Kidney (tissue), 14 donors: ENCODE data around the gene HDAC9. TPM values are rescaled to one million over a fixed set of nuclear protein-coding genes. Genes with fewer than 3 reads are reported as not detected.

Experiments used
- DNase-seq, 5 donors: peaks; one replicate each; pipeline ENCODE4 v3.0.0-alpha.2; 2013 to 2020
- FAIRE-seq: peaks from 2 replicates; lab custom pipeline; 2012; peaks lifted over from hg19 to GRCh38; lab: Jason Lieb, UNC
- H3K27ac ChIP-seq, 2 donors: one replicate each; pipeline ENCODE4 v1.7.0; 2013; ENCODE audit warnings: low read depth in 2 of 2, low read length in 2 of 2, inconsistent platforms in 1 of 2
- H3K27me3 ChIP-seq: one replicate; pipeline ENCODE4 v1.7.1; 2013; ENCODE audit warnings: low read length, inconsistent platforms; ENCODE audit not compliant: control insufficient read depth, insufficient read depth
- H3K36me3 ChIP-seq, 3 donors: one replicate each; pipeline versions ENCODE4 v1.7.0 to v1.7.1; 2013; ENCODE audit warnings: low read length in 3 of 3, control low read depth in 1 of 3, inconsistent platforms in 1 of 3; ENCODE audit not compliant: insufficient read depth in 3 of 3, control insufficient read depth in 2 of 3
- H3K4me1 ChIP-seq, 3 donors: one replicate each; pipeline versions ENCODE4 v1.7.0 to v1.7.1; 2013; ENCODE audit warnings: low read length in 3 of 3, inconsistent platforms in 1 of 3, low read depth in 1 of 3; ENCODE audit not compliant: control insufficient read depth in 2 of 3, insufficient read depth in 2 of 3
- H3K4me3 ChIP-seq, 3 donors: one replicate each; pipeline versions ENCODE4 v1.7.0 to v1.8.1; 2013; ENCODE audit warnings: low read length in 3 of 3, control low read depth in 1 of 3, inconsistent platforms in 1 of 3
- H3K9ac ChIP-seq, 3 donors: one replicate each; pipeline versions ENCODE4 v1.7.0 to v1.7.1; 2013; ENCODE audit warnings: low read length in 3 of 3, control low read depth in 1 of 3, inconsistent platforms in 1 of 3
- H3K9me3 ChIP-seq, 3 donors: one replicate each; pipeline versions ENCODE4 v1.7.0 to v1.7.1; 2013; ENCODE audit warnings: low read length in 3 of 3, control low read depth in 1 of 3, inconsistent platforms in 1 of 3; ENCODE audit not compliant: control insufficient read depth in 2 of 3, insufficient read depth in 1 of 3
- CTCF ChIP-seq: IDR thresholded peaks from 3 replicates; pipeline ENCODE4 v1.5.1; 2012; ENCODE audit warnings: mild to moderate bottlenecking, moderate library complexity, borderline replicate concordance; ENCODE audit not compliant: insufficient read depth; ENCODE audit errors: extremely low read depth
- intact Hi-C: fragments of 100-400 bp; cut with DNase I; formaldehyde crosslinking; loops from one replicate; pipeline ENCODE4 v1.11.1; 2022
- polyA plus RNA-seq: library from polyadenylated mRNA; stranded (reverse); fragments of 350-450 nt; fragmentation: Illumina TruSeq; extraction: RNeasy Lipid Tissue Mini Kit (QIAGEN cat#74804); gene quantifications from one replicate; pipeline ENCODE4 v1.2.3, GENCODE V29; 2014; ENCODE audit warnings: low read depth, low replicate concordance; ENCODE audit not compliant: insufficient read depth
- total RNA-seq: library from RNA; stranded (reverse); fragmentation: NEBNext Ultra II Directional; extraction: Animal tissue kit (Norgen Biotek cat#: 25700); gene quantifications from one replicate; pipeline ENCODE4 v1.2.1, GENCODE V29; 2021
- donor health status: control.
- donor health status: control.
- donor health status: control.
- donor health status: control.
- donor health status: control.
- donor health status: DM: yes; HTN: yes; CAD: no.
- donor health status: Normal renal cell carcinoma (clear cell type).

Gene HDAC9
- total and polyA plus RNA-seq, 2 donors from 2014 or later, result 2.1 to 22.1 TPM

GRCh38 chr7:18829858-18830285 lies 334.3 kb downstream of the HDAC9 start:
- H3K4me1 ChIP-seq, result peaks cover 0 to 9% (median 0%) of the 10 kb centered on the region in 3 donors
- FAIRE-seq, result no peak
- TF ChIP-seq CTCF, result no peak
- H3K27me3 ChIP-seq, result no peaks in the 10 kb centered on the region
- intact Hi-C loops, result no loop called here
- DNase-seq, result peak in 1 of 5 donors; percentile 59
- H3K27ac ChIP-seq, result no peak overlapping the region
- no peak overlapping the region for H3K9ac ChIP-seq
- H3K4me3 ChIP-seq, result no peak overlapping the region
- H3K9me3 ChIP-seq, result no peaks in the 10 kb centered on the region
- H3K36me3 ChIP-seq, result no peaks in the 10 kb centered on the region

GRCh38 chr7:18831419-18831818 lies 335.9 kb downstream of the HDAC9 start:
- FAIRE-seq, result no peak
- peak in 2 of 5 donors; percentile 3 to 28 for DNase-seq
- TF ChIP-seq CTCF, result no peak

GRCh38 chr7:18831943-18832342 lies 336.4 kb downstream of the HDAC9 start:
- TF ChIP-seq CTCF, result no peak
- no peak for DNase-seq
- H3K9me3 ChIP-seq, result no peaks in the 10 kb centered on the region
- peaks cover 0 to 9% (median 0%) of the 10 kb centered on the region in 3 donors for H3K4me1 ChIP-seq
- H3K4me3 ChIP-seq, result no peak overlapping the region
- H3K9ac ChIP-seq, result no peak overlapping the region
- H3K27me3 ChIP-seq, result no peaks in the 10 kb centered on the region
- no peaks in the 10 kb centered on the region for H3K36me3 ChIP-seq
- no peak for FAIRE-seq
- intact Hi-C loops, result no loop called here
- H3K27ac ChIP-seq, result no peak overlapping the region

More at GRCh38 chr7:18831419-18831818, 335.9 kb downstream of the HDAC9 start:
- Histone ChIP-seq H3K9ac (no peak overlapping the region), H3K27me3 (no peaks in the 10 kb centered on the region), H3K36me3 (no peaks in the 10 kb centered on the region), H3K27ac (no peak overlapping the region), H3K4me3 (no peak overlapping the region), H3K9me3 (no peaks in the 10 kb centered on the region), H3K4me1 (peaks cover 0 to 9% (median 0%) of the 10 kb centered on the region in 3 donors)
- intact Hi-C loops, result no loop called here

GRCh38 chr7:18834577-18834976 lies 339.0 kb downstream of the HDAC9 start:
- Histone ChIP-seq H3K9ac (no peak overlapping the region), H3K36me3 (no peaks in the 10 kb centered on the region), H3K9me3 (no peaks in the 10 kb centered on the region), H3K4me3 (no peak overlapping the region), H3K27me3 (no peaks in the 10 kb centered on the region), H3K4me1 (peaks cover 0 to 9% (median 0%) of the 10 kb centered on the region in 3 donors), H3K27ac (no peak overlapping the region)
- FAIRE-seq (no peak), DNase-seq (no peak)
- no peak for TF ChIP-seq CTCF
- intact Hi-C loops, result no loop called here
